Inferior parietal cortex (tissue), 1 donor: ENCODE results near the gene FOSL2.

Source experiments
- DNase-seq: peaks from one replicate; pipeline ENCODE4 v3.0.0-alpha.2; 2016; ENCODE audit errors: extremely low spot score

The FOSL2 gene

GRCh38 chr2:28432362-28432761, 39.7 kb downstream of the FOSL2 start:
- DNase-seq: no peak

- DNase-seq: no peak
Measured at GRCh38 chr2:28433215-28433614, 40.6 kb downstream of the FOSL2 start.

GRCh38 chr2:28433935-28434599, 41.4 kb downstream of the FOSL2 start:
- DNase-seq: no peak

GRCh38 chr2:28434600-28434989, 41.9 kb downstream of the FOSL2 start:
- DNase-seq: no peak

GRCh38 chr2:28435241-28435640, 42.6 kb downstream of the FOSL2 start:
- DNase-seq: no peak

GRCh38 chr2:28435814-28436351, 43.2 kb downstream of the FOSL2 start:
- DNase-seq: no peak

- DNase-seq: no peak
Measured at GRCh38 chr2:28436525-28437051, 43.9 kb downstream of the FOSL2 start.

GRCh38 chr2:28437149-28437835, 44.6 kb downstream of the FOSL2 start:
- no peak for DNase-seq

GRCh38 chr2:28437918-28438317, 45.3 kb downstream of the FOSL2 start:
- no peak for DNase-seq

- DNase-seq: no peak
Measured at GRCh38 chr2:28438532-28439063, 45.9 kb downstream of the FOSL2 start.

- no peak for DNase-seq
Measured at GRCh38 chr2:28439127-28439526, 46.5 kb downstream of the FOSL2 start.

GRCh38 chr2:28439763-28440162, 47.1 kb downstream of the FOSL2 start:
- no peak for DNase-seq

GRCh38 chr2:28442328-28442727, 49.7 kb downstream of the FOSL2 start:
- DNase-seq: no peak

- DNase-seq: no peak
Measured at GRCh38 chr2:28444956-28445355, 52.3 kb downstream of the FOSL2 start.

- DNase-seq: no peak
Measured at GRCh38 chr2:28445448-28446258, 53.0 kb downstream of the FOSL2 start.

GRCh38 chr2:28446531-28446930, 53.9 kb downstream of the FOSL2 start:
- no peak for DNase-seq

GRCh38 chr2:28447086-28447485, 54.4 kb downstream of the FOSL2 start:
- DNase-seq: no peak

GRCh38 chr2:28447943-28448792, 55.5 kb downstream of the FOSL2 start:
- DNase-seq: no peak

GRCh38 chr2:28448793-28449100, 56.1 kb downstream of the FOSL2 start:
- DNase-seq: no peak

- DNase-seq: no peak
Measured at GRCh38 chr2:28449126-28449487, 56.4 kb downstream of the FOSL2 start.
